Vagina (tissue), 2 donors: ENCODE results near the gene TJP3. TPM values are rescaled to one million over a fixed set of nuclear protein-coding genes. Genes with fewer than 3 reads are reported as not detected.

Experiments used
- DNase-seq, 2 donors: peaks; one replicate each; pipeline ENCODE4 v3.0.0-alpha.2; 2017; ENCODE audit errors: extremely low spot score in 2 of 2
- H3K27ac ChIP-seq: fragments of 200-600 bp; sonication (generic); one replicate; pipeline ENCODE4 v1.5.1; 2019
- H3K27me3 ChIP-seq: fragments of 200-600 bp; sonication (generic); one replicate; pipeline ENCODE4 v1.5.1; 2019
- H3K36me3 ChIP-seq, 2 donors: fragments of 200-600 bp; sonication (generic); one replicate each; pipeline ENCODE4 v1.5.1; 2017 to 2019
- H3K4me1 ChIP-seq: fragments of 200-600 bp; sonication (generic); one replicate; pipeline ENCODE4 v1.5.1; 2019
- H3K4me3 ChIP-seq, 2 donors: fragments of 200-600 bp; sonication (generic); 1 replicate in 1 of 2; 2 replicates in 1 of 2; pipeline ENCODE4 v1.5.1; 2016 to 2019
- H3K9me3 ChIP-seq: fragments of 200-600 bp; sonication (generic); one replicate; pipeline ENCODE4 v1.5.1; 2019
- CTCF ChIP-seq, 3 experiments: fragments of 450-650 bp in 2 of 3; fragments of 200-600 bp in 1 of 3; sonication (generic) in 1 of 3; IDR thresholded peaks; one replicate each; pipeline ENCODE4 v1.5.1; 2017 to 2019; ENCODE audit warnings: antibody characterized with exemption in 3 of 3, mild to moderate bottlenecking in 2 of 3, moderate library complexity in 2 of 3
- POLR2A ChIP-seq, 2 donors: fragments of 450-650 bp; IDR thresholded peaks; one replicate each; pipeline ENCODE4 v1.6.1; 2017; ENCODE audit warnings: antibody characterized with exemption in 2 of 2, mild to moderate bottlenecking in 2 of 2, moderate library complexity in 2 of 2
- POLR2AphosphoS5 ChIP-seq, 2 donors: sonication (generic); formaldehyde crosslinking; IDR thresholded peaks; one replicate each; pipeline ENCODE4 v1.9.0; 2017; ENCODE audit warnings: antibody characterized with exemption in 2 of 2, mild to moderate bottlenecking in 2 of 2, low read depth in 1 of 2; ENCODE audit not compliant: insufficient read depth in 1 of 2
- intact Hi-C: fragments of 100-400 bp; cut with DNase I; formaldehyde crosslinking; loops from one replicate; pipeline ENCODE4 v1.15.1; 2023
- total RNA-seq: library from RNA; depleted of rRNA; stranded (reverse); fragments of >200 nt; gene quantifications from one replicate; pipeline ENCODE4 v1.2.3, GENCODE V29; 2016

The TJP3 gene
- total RNA-seq, 1 donor from 2014 or later: 17.7 TPM

- H3K4me1 ChIP-seq: peaks cover 15% of the 10 kb centered on the region
- intact Hi-C loops: no loop called here
- no peak overlapping the region for H3K27ac ChIP-seq
These were observed 29.0 kb upstream of the TJP3 start for GRCh38 chr19:3679138-3679537.

GRCh38 chr19:3679581-3679980, 28.6 kb upstream of the TJP3 start:
- intact Hi-C loops: no loop called here
- no peak for TF ChIP-seq POLR2AphosphoS5 (IDR thresholded peaks at IDR 0.05; ENCODE audit: insufficient read depth in 1 of 2, low read depth in 1 of 2)
- no peak for TF ChIP-seq POLR2A (IDR thresholded peaks at IDR 0.05)
- TF ChIP-seq CTCF (IDR thresholded peaks at IDR 0.05): no peak

More at GRCh38 chr19:3679138-3679537, 29.0 kb upstream of the TJP3 start:
- Histone ChIP-seq H3K27me3 (no peaks in the 10 kb centered on the region), H3K36me3 (peaks cover 0 to 3% of the 10 kb centered on the region in 2 donors), H3K9me3 (no peaks in the 10 kb centered on the region), H3K4me3 (no peak overlapping the region)
- no peak for TF ChIP-seq CTCF (IDR thresholded peaks at IDR 0.05)
- TF ChIP-seq POLR2AphosphoS5 (IDR thresholded peaks at IDR 0.05; ENCODE audit: insufficient read depth in 1 of 2, low read depth in 1 of 2): no peak
- no peak for TF ChIP-seq POLR2A (IDR thresholded peaks at IDR 0.05)
- no peak for DNase-seq

GRCh38 chr19:3680939-3681338, 27.2 kb upstream of the TJP3 start:
- intact Hi-C loops: no loop called here

More at GRCh38 chr19:3679581-3679980, 28.6 kb upstream of the TJP3 start:
- DNase-seq: no peak
- H3K36me3 ChIP-seq: peaks cover 0 to 7% of the 10 kb centered on the region in 2 donors
- no peak overlapping the region for H3K27ac ChIP-seq
- no peaks in the 10 kb centered on the region for H3K27me3 ChIP-seq
- H3K4me3 ChIP-seq: no peak overlapping the region
- peaks cover 15% of the 10 kb centered on the region for H3K4me1 ChIP-seq
- H3K9me3 ChIP-seq: no peaks in the 10 kb centered on the region

GRCh38 chr19:3682286-3682685, 25.9 kb upstream of the TJP3 start:
- Histone ChIP-seq H3K27me3 (no peaks in the 10 kb centered on the region), H3K4me1 (peaks cover 25% of the 10 kb centered on the region), H3K4me3 (no peak overlapping the region), H3K36me3 (peaks cover 0 to 10% of the 10 kb centered on the region in 2 donors), H3K9me3 (no peaks in the 10 kb centered on the region), H3K27ac (no peak overlapping the region)
- no peak for DNase-seq
- intact Hi-C loops: no loop called here
- TF ChIP-seq CTCF (IDR thresholded peaks at IDR 0.05) (no peak), POLR2AphosphoS5 (IDR thresholded peaks at IDR 0.05; ENCODE audit: insufficient read depth in 1 of 2, low read depth in 1 of 2) (no peak)

More at GRCh38 chr19:3680939-3681338, 27.2 kb upstream of the TJP3 start:
- peaks cover 15% of the 10 kb centered on the region for H3K4me1 ChIP-seq
- DNase-seq: no peak
- peaks cover 0 to 10% of the 10 kb centered on the region in 2 donors for H3K36me3 ChIP-seq
- no peaks in the 10 kb centered on the region for H3K9me3 ChIP-seq
- no peak overlapping the region for H3K4me3 ChIP-seq
- no peaks in the 10 kb centered on the region for H3K27me3 ChIP-seq
- TF ChIP-seq POLR2A (IDR thresholded peaks at IDR 0.05): no peak
- TF ChIP-seq POLR2AphosphoS5 (IDR thresholded peaks at IDR 0.05; ENCODE audit: insufficient read depth in 1 of 2, low read depth in 1 of 2): no peak
- no peak for TF ChIP-seq CTCF (IDR thresholded peaks at IDR 0.05)
- no peak overlapping the region for H3K27ac ChIP-seq

GRCh38 chr19:3682741-3683404, 25.3 kb upstream of the TJP3 start:
- Histone ChIP-seq H3K36me3 (peaks cover 0 to 10% of the 10 kb centered on the region in 2 donors), H3K27me3 (no peaks in the 10 kb centered on the region), H3K4me3 (no peak overlapping the region), H3K9me3 (no peaks in the 10 kb centered on the region), H3K27ac (no peak overlapping the region), H3K4me1 (peaks cover 31% of the 10 kb centered on the region)
- no peak for DNase-seq
- intact Hi-C loops: no loop called here
- TF ChIP-seq POLR2A (IDR thresholded peaks at IDR 0.05): no peak
- no peak for TF ChIP-seq CTCF (IDR thresholded peaks at IDR 0.05)
- no peak for TF ChIP-seq POLR2AphosphoS5 (IDR thresholded peaks at IDR 0.05; ENCODE audit: insufficient read depth in 1 of 2, low read depth in 1 of 2)
